ENCODE results near the gene DHX30.

DHX30 gene

GRCh38 chr3:47824541-47825473 is 21.9 kb downstream of the DHX30 start:
- peak overlapping the region; percentile 83 for H3K4me3 ChIP-seq (ENCODE audit: low read depth, low read length)
- CTCF ChIA-PET, result interaction anchor here (0.6 to 2.2 kb wide), 20 partner anchors 10 to 1136 kb away, joined by 3 to 15 read pairs (median 4); no protein-coding TSS in a partner anchor
- H3K9me3 ChIP-seq (ENCODE audit: control insufficient read depth, insufficient read depth, low read depth, low read length), result no peaks in the 10 kb centered on the region
- POLR2A ChIA-PET, result interaction anchor here (0.6 to 2.4 kb wide), 10 partner anchors 9 to 444 kb away, joined by 3 to 11 read pairs (median 4); partner anchors contain the start of gene PTPN23
- H3K27ac ChIP-seq (ENCODE audit: extremely low read depth, low read depth, low read length), result peak overlapping the region; percentile 80
- H3K36me3 ChIP-seq (ENCODE audit: control insufficient read depth in 2 of 2, insufficient read depth in 1 of 2, low read length in 2 of 2), result peaks cover 17 to 54% of the 10 kb centered on the region in 2 experiments
- no peaks in the 10 kb centered on the region for H3K4me1 ChIP-seq (ENCODE audit: control insufficient read depth, insufficient read depth, low read length)
- peak; percentile 91 for TF ChIP-seq YY2 (tag by site-specific recombination; IDR thresholded peaks at IDR 0.05)
- TF ChIP-seq SETDB1 (IDR thresholded peaks at IDR 0.05; ENCODE audit: insufficient read length, low read length), result no peak
- TF ChIP-seq ZNF626 (tag by site-specific recombination; IDR thresholded peaks at IDR 0.05), result no peak
- no peak for TF ChIP-seq ZNF792 (tag by site-specific recombination; IDR thresholded peaks at IDR 0.05)
- no peak for TF ChIP-seq ZNF677 (tag by site-specific recombination; IDR thresholded peaks at IDR 0.05)
- peak; percentile 59 for TF ChIP-seq ZXDB (tag by site-specific recombination; IDR thresholded peaks at IDR 0.05)
- peak; percentile 42; the same call in 1 of the 2 replicates for TF ChIP-seq ZBTB11 (tag by site-specific recombination; conservative IDR thresholded peaks at IDR 0.05; ENCODE audit: low read depth)
- no peak for TF ChIP-seq ZNF211 (tag by site-specific recombination; IDR thresholded peaks at IDR 0.05; ENCODE audit: low read depth)
- TF ChIP-seq ZNF398 (tag by site-specific recombination; IDR thresholded peaks at IDR 0.05), result peak; percentile 33; the same call in 1 of the 2 replicates
- TF ChIP-seq, protein P1, sequence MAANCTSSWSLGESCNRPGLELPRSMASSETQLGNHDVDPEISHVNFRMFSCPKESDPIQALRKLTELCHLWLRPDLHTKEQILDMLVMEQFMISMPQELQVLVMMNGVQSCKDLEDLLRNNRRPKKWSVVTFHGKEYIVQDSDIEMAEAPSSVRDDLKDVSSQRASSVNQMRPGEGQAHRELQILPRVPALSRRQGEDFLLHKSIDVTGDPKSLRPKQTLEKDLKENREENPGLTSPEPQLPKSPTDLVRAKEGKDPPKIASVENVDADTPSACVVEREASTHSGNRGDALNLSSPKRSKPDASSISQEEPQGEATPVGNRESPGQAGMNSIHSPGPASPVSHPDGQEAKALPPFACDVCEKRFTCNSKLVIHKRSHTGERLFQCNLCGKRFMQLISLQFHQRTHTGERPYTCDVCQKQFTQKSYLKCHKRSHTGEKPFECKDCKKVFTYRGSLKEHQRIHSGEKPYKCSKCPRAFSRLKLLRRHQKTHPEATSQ (tag by site-specific recombination; IDR thresholded peaks at IDR 0.05), result no peak; the same call in 1 of the 2 replicates
- TF ChIP-seq, protein P2, sequence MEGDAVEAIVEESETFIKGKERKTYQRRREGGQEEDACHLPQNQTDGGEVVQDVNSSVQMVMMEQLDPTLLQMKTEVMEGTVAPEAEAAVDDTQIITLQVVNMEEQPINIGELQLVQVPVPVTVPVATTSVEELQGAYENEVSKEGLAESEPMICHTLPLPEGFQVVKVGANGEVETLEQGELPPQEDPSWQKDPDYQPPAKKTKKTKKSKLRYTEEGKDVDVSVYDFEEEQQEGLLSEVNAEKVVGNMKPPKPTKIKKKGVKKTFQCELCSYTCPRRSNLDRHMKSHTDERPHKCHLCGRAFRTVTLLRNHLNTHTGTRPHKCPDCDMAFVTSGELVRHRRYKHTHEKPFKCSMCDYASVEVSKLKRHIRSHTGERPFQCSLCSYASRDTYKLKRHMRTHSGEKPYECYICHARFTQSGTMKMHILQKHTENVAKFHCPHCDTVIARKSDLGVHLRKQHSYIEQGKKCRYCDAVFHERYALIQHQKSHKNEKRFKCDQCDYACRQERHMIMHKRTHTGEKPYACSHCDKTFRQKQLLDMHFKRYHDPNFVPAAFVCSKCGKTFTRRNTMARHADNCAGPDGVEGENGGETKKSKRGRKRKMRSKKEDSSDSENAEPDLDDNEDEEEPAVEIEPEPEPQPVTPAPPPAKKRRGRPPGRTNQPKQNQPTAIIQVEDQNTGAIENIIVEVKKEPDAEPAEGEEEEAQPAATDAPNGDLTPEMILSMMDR (tag by site-specific recombination; IDR thresholded peaks at IDR 0.05), result peak; percentile 75
- TF ChIP-seq, protein P3, sequence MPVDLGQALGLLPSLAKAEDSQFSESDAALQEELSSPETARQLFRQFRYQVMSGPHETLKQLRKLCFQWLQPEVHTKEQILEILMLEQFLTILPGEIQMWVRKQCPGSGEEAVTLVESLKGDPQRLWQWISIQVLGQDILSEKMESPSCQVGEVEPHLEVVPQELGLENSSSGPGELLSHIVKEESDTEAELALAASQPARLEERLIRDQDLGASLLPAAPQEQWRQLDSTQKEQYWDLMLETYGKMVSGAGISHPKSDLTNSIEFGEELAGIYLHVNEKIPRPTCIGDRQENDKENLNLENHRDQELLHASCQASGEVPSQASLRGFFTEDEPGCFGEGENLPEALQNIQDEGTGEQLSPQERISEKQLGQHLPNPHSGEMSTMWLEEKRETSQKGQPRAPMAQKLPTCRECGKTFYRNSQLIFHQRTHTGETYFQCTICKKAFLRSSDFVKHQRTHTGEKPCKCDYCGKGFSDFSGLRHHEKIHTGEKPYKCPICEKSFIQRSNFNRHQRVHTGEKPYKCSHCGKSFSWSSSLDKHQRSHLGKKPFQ (tag by site-specific recombination; IDR thresholded peaks at IDR 0.05), result no peak
- TF ChIP-seq ZNF670 (tag by site-specific recombination; IDR thresholded peaks at IDR 0.05; ENCODE audit: low read depth), result no peak
- TF ChIP-seq ZNF221 (tag by site-specific recombination; IDR thresholded peaks at IDR 0.05; ENCODE audit: borderline replicate concordance), result no peak
- peak; percentile 53; the same call in 1 of the 2 replicates for TF ChIP-seq ZNF692 (tag by site-specific recombination; IDR thresholded peaks at IDR 0.05)
- TF ChIP-seq ZNF169 (tag by site-specific recombination; IDR thresholded peaks at IDR 0.05), result no peak
- no peak for TF ChIP-seq ZNF791 (tag by site-specific recombination; IDR thresholded peaks at IDR 0.05)
- TF ChIP-seq, protein P4, sequence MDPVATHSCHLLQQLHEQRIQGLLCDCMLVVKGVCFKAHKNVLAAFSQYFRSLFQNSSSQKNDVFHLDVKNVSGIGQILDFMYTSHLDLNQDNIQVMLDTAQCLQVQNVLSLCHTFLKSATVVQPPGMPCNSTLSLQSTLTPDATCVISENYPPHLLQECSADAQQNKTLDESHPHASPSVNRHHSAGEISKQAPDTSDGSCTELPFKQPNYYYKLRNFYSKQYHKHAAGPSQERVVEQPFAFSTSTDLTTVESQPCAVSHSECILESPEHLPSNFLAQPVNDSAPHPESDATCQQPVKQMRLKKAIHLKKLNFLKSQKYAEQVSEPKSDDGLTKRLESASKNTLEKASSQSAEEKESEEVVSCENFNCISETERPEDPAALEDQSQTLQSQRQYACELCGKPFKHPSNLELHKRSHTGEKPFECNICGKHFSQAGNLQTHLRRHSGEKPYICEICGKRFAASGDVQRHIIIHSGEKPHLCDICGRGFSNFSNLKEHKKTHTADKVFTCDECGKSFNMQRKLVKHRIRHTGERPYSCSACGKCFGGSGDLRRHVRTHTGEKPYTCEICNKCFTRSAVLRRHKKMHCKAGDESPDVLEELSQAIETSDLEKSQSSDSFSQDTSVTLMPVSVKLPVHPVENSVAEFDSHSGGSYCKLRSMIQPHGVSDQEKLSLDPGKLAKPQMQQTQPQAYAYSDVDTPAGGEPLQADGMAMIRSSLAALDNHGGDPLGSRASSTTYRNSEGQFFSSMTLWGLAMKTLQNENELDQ (tag by site-specific recombination; IDR thresholded peaks at IDR 0.05; ENCODE audit: low read depth), result no peak
- TF ChIP-seq RBAK (tag by site-specific recombination; IDR thresholded peaks at IDR 0.05), result no peak
- TF ChIP-seq ZNF366 (tag by site-specific recombination; conservative IDR thresholded peaks at IDR 0.05), result peak; percentile 50; the same call in 1 of the 2 replicates
